ENCODE measurements around the gene OTOF. TPM values are rescaled to one million over a fixed set of nuclear protein-coding genes. Genes with fewer than 3 reads are reported as not detected.

OTOF gene
- total and polyA plus RNA-seq, 2 donors (not counting 3 experiments of a cell fraction or from before 2014, with no cell fraction given) = 0.06 to 0.22 TPM

DNA sequence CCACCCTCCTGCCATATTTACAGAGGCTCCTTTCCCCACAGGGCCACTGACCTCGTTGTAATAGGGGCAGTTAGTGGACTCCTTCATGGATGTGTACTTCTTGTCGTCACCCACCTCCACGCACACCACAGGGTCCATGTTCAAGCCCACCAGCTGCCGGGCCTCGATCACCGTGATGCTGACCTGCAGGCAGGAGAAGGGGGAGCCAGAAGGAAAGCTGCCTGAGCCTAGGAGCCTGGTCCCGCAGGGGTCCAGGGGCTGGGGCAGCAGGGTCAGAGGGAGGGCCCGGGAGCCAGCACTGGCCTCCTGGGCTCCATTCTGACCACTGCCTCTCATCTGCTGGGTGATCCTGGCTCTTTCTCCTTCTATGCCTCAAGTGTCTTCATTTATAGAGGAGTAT, 17.0 kb upstream of the OTOF start:
- intact Hi-C loops (cut with micrococcal nuclease) = loop anchor here (5.0 kb wide), 1 partner anchor 262 kb away; no protein-coding TSS in a partner anchor
- CTCF ChIA-PET = no interaction called here
- no TSS peak for BruUV-seq (replicated peaks)

More for the DNA sequence above, 17.0 kb upstream of the OTOF start:
- Histone ChIP-seq H3K4me1 (ENCODE audit: control insufficient read depth, extremely low read depth, insufficient read depth, low read length) (peaks cover 44% of the 10 kb centered on the region), H3K79me2 (ENCODE audit: control insufficient read depth, insufficient read depth, low read length) (no peaks in the 10 kb centered on the region), H2AFZ (ENCODE audit: low read depth, low read length) (no peak overlapping the region), H3K36me3 (ENCODE audit: control insufficient read depth in 2 of 2, extremely low read depth in 1 of 2, insufficient read depth in 2 of 2, low read length in 2 of 2) (no peaks in the 10 kb centered on the region), H3K9me1 (replicated peaks; ENCODE audit: control insufficient read depth, extremely low read depth, insufficient read depth, low read length) (no peaks in the 10 kb centered on the region), H3K27me3 (ENCODE audit: control insufficient read depth in 2 of 2, insufficient read depth in 2 of 2, low read length in 2 of 2) (no peaks in the 10 kb centered on the region), H3K9ac (replicated peaks; ENCODE audit: extremely low read depth, insufficient read depth, low read length) (no peak overlapping the region), H3K4me3 (replicated peaks in 1 of 3; ENCODE audit: insufficient read depth in 1 of 3, low read depth in 1 of 3, low read length in 3 of 3) (no peak overlapping the region), H3K27ac (ENCODE audit: insufficient read depth, low read depth, low read length) (no peak overlapping the region), H3K9me3 (replicated peaks; ENCODE audit: control insufficient read depth, insufficient read depth, low read length) (no peaks in the 10 kb centered on the region), H3K4me2 (ENCODE audit: insufficient read depth, low read length) (no peak overlapping the region), H4K20me1 (replicated peaks; ENCODE audit: control insufficient read depth, extremely low read depth, insufficient read depth, low read length) (no peaks in the 10 kb centered on the region)
- no peak for TF ChIP-seq MYC (IDR thresholded peaks at IDR 0.05; ENCODE audit: low read depth, low read length)
- TF ChIP-seq POLR2AphosphoS5 (IDR thresholded peaks at IDR 0.05; ENCODE audit: insufficient read depth, low read depth, low read length) = no peak
- TF ChIP-seq CTCF (IDR thresholded peaks at IDR 0.05; ENCODE audit: extremely low read depth in 1 of 2, insufficient read depth in 1 of 2, low read depth in 1 of 2, low read length in 2 of 2) = no peak
- no peak for TF ChIP-seq GATA2 (IDR thresholded peaks at IDR 0.05; ENCODE audit: insufficient read depth, insufficient read length, low read depth, low read length)
- TF ChIP-seq EZH2 (IDR thresholded peaks at IDR 0.05; ENCODE audit: borderline replicate concordance, low read depth, low read length, severe bottlenecking) = no peak
- TF ChIP-seq POLR2A (IDR thresholded peaks at IDR 0.05; ENCODE audit: low read depth, low read length) = no peak
- TF ChIP-seq, protein P1, sequence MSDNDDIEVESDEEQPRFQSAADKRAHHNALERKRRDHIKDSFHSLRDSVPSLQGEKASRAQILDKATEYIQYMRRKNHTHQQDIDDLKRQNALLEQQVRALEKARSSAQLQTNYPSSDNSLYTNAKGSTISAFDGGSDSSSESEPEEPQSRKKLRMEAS (IDR thresholded peaks at IDR 0.05; ENCODE audit: insufficient read depth, insufficient read length) = no peak
- TF ChIP-seq FOS (IDR thresholded peaks at IDR 0.05; ENCODE audit: borderline replicate concordance, insufficient read depth, low read length) = no peak
- TF ChIP-seq JUN (IDR thresholded peaks at IDR 0.05; ENCODE audit: borderline replicate concordance, insufficient read depth, insufficient read length, low read depth) = no peak
- DNase-seq (ENCODE audit: low read depth, low spot score) (no peak), FAIRE-seq (no peak)
- dilution Hi-C loops (cut with MboI; ENCODE audit: extremely low pct_ligation_motif_present, low sequenced_read_pairs) = no loop called here
- POLR2A ChIA-PET = no interaction called here

Measured in endothelial cell of umbilical vein (primary cell).